ENCODE data around the gene SNX9. TPM values are rescaled to one million over a fixed set of nuclear protein-coding genes. Genes with fewer than 3 reads are reported as not detected.

SNX9 gene
- total and polyA plus RNA-seq, 2 of the 4 experiments (the other 2 are of a cell fraction) = 35.3 to 41.2 TPM

- no peak for ATAC-seq (ENCODE audit: low read depth)
- H2BK15ac ChIP-seq (ENCODE audit: low read depth, low read length) = no peak overlapping the region
- no peak overlapping the region for H4K5ac ChIP-seq (ENCODE audit: low read depth, low read length)
- peaks cover 14% of the 10 kb centered on the region for H3K4me1 ChIP-seq (ENCODE audit: control insufficient read depth, insufficient read depth, low read length)
- no peak overlapping the region for H2AK9ac ChIP-seq (replicated peaks; ENCODE audit: low read depth, low read length, poor library complexity)
- H3K18ac ChIP-seq (ENCODE audit: low read depth, low read length) = no peak overlapping the region
- H4K20me1 ChIP-seq (ENCODE audit: insufficient read depth, low read length) = peaks cover 53% of the 10 kb centered on the region
- peaks cover 26% of the 10 kb centered on the region for H3K36me3 ChIP-seq (ENCODE audit: control insufficient read depth, insufficient read depth, low read length)
- no peaks in the 10 kb centered on the region for H3K9me3 ChIP-seq (ENCODE audit: control insufficient read depth, insufficient read depth, low read length)
- no peak overlapping the region for H4K8ac ChIP-seq (ENCODE audit: low read depth in 2 of 2, low read length in 2 of 2)
- no peaks in the 10 kb centered on the region for H3K27me3 ChIP-seq (ENCODE audit: control insufficient read depth, insufficient read depth, low read length)
- no peak overlapping the region for H2BK20ac ChIP-seq (ENCODE audit: low read depth, low read length)
- dilution Hi-C loops (cut with HindIII; ENCODE audit: low sequenced_read_pairs, unreplicated experiment) (no loop called here), intact Hi-C loops (cut with micrococcal nuclease) (no loop called here), in situ Hi-C loops (cut with MboI; ENCODE audit: low sequenced_read_pairs) (no loop called here)
- H3K27ac ChIP-seq (ENCODE audit: insufficient read depth, low read length) = no peak overlapping the region
- ChIA-PET CTCF (no interaction called here), POLR2A (ENCODE audit: unreplicated experiment) (no interaction called here)
- H3K14ac ChIP-seq (replicated peaks; ENCODE audit: low read depth, low read length) = no peak overlapping the region
- peaks cover 37 to 77% of the 10 kb centered on the region in 2 experiments for H3K79me1 ChIP-seq (ENCODE audit: low read depth in 1 of 2, low read length in 2 of 2)
- H3K9ac ChIP-seq (ENCODE audit: low read depth, low read length) = no peak overlapping the region
- no peak overlapping the region for H3K4me2 ChIP-seq (ENCODE audit: low read depth, low read length)
- H4K91ac ChIP-seq (ENCODE audit: insufficient read depth, low read depth, low read length) = no peak overlapping the region
- no peak overlapping the region for H3K23ac ChIP-seq (ENCODE audit: low read depth, low read length)
- no peak overlapping the region for H3K4me3 ChIP-seq (ENCODE audit: insufficient read depth, low read depth, low read length)
- TF ChIP-seq CHD1 (IDR thresholded peaks at IDR 0.05; ENCODE audit: low read depth, low read length) (no peak), RFX5 (IDR thresholded peaks at IDR 0.05; ENCODE audit: low read depth, low read length) (no peak), MAZ (IDR thresholded peaks at IDR 0.05; ENCODE audit: borderline replicate concordance, low read depth, low read length) (no peak), MXI1 (IDR thresholded peaks at IDR 0.05; ENCODE audit: borderline replicate concordance, low read depth, low read length) (no peak), POLR2A (IDR thresholded peaks at IDR 0.05; ENCODE audit: low read depth, low read length) (no peak), BHLHE40 (IDR thresholded peaks at IDR 0.05; ENCODE audit: low read depth, low read length) (no peak), CTCF (conservative IDR thresholded peaks at IDR 0.05; ENCODE audit: low read depth, low read length) (no peak), NFE2L2 (IDR thresholded peaks at IDR 0.05; ENCODE audit: low read depth, low read length) (no peak), MAFK (IDR thresholded peaks at IDR 0.05; ENCODE audit: low read depth, low read length) (no peak), CEBPB (IDR thresholded peaks at IDR 0.05; ENCODE audit: low read depth, low read length) (no peak), SMC3 (IDR thresholded peaks at IDR 0.05; ENCODE audit: low read depth, low read length) (no peak), RCOR1 (IDR thresholded peaks at IDR 0.05; ENCODE audit: insufficient replicate concordance, low read length) (no peak), FOS (IDR thresholded peaks at IDR 0.05; ENCODE audit: low read depth, low read length) (no peak), USF2 (IDR thresholded peaks at IDR 0.05; ENCODE audit: low read depth, low read length) (no peak)
- H2AFZ ChIP-seq (replicated peaks; ENCODE audit: low read length, poor library complexity) = no peak overlapping the region
- no peak overlapping the region for H3K4ac ChIP-seq (ENCODE audit: low read depth, low read length)
- H3K56ac ChIP-seq (ENCODE audit: extremely low read depth, insufficient read depth, low read length) = no peak overlapping the region
- BruUV-seq (replicated peaks) = no TSS peak
- no peak for DNase-seq
- no peak overlapping the region for H2AK5ac ChIP-seq (ENCODE audit: low read depth, low read length)
- no peak overlapping the region for H2BK5ac ChIP-seq (ENCODE audit: low read depth, low read length, poor library complexity, severe bottlenecking)
- H2BK120ac ChIP-seq (ENCODE audit: low read depth, low read length) = no peak overlapping the region
- peaks cover 24% of the 10 kb centered on the region for H3K9me1 ChIP-seq (ENCODE audit: insufficient read depth, low read length)
Observed at GRCh38 chr6:157867981-157868380, 44.9 kb downstream of the SNX9 start.

Measured in IMR-90 (cell line).